Activated T-helper 1 cell treated with Interleukin-2 at 50 U/mL for 16 hours (primary cell): Measurements from ENCODE around the gene NEK5.

ENCODE experiments used
- DNase-seq: peaks from one replicate; pipeline ENCODE4 v3.0.0-alpha.2; 2020; ENCODE audit warnings: low read depth

NEK5 gene

DNA sequence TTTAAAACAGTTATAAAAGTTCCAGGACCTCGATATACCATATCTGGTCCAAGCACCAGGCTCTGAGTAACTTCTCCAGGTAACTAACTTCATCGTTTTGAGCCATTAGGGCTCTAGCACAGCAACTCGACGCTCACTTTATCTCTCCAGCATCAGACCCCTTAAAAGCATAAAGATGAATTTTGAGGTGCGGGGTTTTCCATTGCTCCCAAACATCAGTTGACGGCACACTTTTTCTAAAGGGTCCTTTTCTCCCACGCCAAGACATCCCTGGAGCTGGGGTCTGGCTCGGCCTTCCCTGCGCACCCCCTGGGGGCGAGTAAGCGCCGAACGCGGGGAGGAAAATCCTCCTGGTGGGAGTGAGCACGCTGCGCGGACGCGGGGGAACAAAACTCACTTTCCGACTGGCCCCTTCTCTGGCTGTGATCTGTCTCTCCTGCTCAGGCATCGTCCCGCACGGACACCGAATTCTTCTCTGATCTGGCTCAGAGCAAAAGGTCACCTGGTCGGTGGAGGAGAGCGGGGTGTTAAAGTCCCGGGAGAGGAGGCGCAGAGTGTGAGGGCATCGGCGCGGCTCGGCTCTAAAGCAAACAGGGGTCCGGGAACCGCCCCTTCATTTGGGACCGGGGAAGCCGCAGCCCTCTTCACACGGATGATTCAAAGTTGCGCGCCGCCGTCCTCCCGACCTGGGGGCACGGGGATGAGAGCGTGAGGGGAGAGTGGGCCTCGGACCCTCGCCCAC lies 117.8 kb downstream of the NEK5 start, which contains the start of gene ATP7B:
TSS of gene ATP7B (minus strand) at position 561 of the 742 bp plus-strand sequence. CDS start at position 448, 113 bp downstream.
- no peak for DNase-seq

DNA sequence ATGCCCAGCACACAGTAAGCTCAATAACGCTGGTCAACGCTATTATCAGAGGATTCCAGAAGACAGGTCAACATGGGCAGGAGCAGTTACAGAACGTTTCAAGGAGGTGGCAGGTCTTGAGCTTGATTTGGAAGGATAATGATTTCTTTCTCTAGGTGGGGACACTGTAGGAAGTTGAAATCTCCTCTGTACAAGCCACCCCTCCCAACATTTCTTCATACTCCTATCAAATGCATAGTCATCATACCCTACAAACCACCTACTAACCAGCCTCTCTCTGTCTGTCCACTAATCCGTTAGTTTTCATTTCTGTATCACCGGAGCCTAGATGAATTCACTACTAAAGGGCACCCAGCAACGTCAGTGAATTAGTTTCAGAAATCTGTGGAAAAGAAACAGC lies 118.9 kb downstream of the NEK5 start:
- DNase-seq: no peak

DNA sequence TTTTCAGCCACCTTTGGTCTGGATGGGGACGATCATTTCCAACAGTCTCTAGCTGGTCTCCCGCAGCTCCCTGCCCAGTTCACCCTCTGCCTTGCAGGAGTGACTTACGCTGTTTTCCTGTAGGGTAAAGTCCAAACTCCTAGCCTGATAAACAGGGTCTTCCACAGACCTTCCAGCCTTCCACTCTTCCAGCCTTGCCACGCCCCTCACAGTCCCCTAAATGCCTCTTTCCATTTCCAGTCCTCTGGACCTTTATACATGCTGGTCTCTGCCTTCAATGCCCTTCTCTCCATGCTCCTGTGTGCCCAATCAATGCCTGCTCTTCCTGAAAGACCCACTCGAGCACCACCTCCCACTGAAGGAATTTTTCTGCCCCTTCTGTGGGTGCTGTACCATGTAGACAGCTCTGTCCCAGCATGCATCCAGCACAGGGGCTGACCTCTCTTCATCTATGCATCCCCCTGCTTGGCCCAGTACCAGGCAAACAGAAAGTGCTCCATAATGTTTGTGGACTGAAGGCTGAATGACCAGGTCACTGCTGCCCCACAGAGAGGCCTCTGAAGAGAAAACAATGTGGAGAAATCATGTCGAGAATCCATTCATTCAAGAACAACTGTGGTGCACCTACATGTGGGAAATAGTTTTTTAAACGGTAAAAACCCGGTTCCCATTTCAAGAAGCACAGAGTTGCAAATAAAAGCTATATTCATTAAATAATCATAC lies 122.2 kb downstream of the NEK5 start:
- no peak for DNase-seq

DNA sequence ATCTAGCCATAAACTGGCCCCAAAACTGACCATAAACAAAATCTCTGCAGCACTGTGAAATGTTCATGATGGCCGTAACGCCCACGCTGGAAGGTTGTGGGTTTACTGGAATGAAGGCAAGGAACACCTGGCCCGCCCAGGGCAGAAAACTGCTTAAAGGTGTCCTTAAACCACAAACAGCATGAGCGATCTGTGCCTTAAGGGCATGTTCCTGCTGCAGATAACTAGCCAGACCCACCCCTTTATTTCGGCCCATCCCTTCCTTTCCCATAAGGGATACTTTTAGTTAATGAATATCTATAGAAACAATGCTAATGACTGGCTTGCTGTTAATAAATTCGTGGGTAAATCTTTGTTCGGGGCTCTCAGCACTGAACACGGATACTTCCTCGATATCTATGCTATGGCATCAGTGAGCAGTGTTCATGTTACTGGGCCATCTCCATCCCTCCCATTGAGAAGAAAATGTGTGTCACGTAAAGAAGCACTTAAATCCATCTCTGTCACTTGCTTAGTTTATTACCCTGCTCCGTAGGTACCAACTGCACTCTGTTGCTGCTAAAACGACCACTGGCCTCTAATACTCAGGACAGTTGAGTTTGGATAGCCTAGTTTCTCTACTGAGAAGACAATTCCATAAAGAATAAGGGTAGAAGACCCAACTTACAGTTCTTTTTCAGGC lies 122.9 kb downstream of the NEK5 start:
- no peak for DNase-seq

DNA sequence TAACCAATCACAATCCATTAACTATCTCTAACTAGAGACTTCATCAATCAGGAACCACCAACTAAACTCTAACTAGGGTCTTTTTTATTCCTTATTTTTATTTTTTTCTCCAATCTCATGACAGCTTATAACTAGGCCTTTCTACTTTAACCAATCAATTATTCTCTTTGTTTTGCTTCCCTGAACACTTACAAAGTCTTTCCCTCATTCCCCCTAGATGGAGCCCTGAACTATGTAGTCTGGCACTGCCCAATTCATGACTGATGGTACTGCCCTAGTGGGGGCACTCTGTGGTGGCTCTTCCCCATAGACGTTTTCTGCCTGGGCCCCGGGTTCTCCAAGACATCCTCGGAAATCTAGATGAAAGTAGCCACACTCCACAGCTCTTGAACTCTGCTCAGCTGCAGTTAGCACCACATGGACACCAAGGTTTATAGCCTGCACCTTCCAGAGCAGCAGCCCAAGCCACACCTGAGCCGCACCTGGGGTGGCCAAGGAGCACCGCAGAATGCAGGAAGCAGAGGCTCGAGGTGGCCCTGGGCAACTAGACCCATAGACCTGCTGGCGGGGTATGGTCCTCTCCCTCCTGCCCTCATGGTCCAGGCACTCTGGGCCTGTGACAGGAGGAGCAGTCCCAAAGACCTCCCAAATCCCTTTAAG lies 124.2 kb downstream of the NEK5 start:
- no peak for DNase-seq

DNA sequence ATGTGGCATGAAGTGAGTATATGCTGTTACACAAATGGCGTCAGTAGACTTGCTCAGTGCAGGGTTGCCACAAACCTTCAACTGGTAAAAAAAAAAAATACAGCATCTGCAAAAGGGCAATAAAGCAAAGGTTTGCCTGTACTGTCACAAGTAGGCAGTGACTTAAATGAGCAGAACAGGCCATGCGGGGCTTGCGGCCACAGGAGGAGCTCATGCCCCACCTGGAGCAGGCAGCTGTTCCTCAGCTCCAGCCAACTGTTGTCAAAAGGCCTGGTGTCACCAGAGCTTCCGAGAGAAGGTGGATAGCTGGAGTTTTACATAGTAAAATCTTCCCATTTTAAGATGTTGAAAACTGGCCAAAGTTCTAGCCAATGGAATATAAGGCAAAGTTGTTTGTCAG lies 125.3 kb downstream of the NEK5 start:
- DNase-seq: no peak

DNA sequence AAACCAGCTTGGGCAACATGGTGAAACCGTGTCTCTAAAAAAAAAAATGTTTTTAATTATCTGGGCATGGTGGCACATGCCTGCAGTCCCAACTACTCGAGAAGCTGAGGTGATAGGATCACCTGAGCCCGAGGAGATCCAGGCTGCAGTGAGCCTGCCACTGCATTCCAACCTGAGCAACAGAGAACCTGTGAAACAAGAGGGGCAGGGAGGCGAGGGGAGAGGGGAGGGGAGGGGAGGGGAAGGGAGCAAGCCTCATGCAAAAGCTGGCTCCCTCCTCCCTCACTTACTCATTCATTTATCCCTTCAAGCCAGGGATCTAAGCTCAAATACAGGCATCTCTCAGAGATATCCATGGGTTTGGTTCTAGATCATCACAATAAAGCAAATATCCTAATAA lies 126.5 kb downstream of the NEK5 start:
- no peak for DNase-seq

DNA sequence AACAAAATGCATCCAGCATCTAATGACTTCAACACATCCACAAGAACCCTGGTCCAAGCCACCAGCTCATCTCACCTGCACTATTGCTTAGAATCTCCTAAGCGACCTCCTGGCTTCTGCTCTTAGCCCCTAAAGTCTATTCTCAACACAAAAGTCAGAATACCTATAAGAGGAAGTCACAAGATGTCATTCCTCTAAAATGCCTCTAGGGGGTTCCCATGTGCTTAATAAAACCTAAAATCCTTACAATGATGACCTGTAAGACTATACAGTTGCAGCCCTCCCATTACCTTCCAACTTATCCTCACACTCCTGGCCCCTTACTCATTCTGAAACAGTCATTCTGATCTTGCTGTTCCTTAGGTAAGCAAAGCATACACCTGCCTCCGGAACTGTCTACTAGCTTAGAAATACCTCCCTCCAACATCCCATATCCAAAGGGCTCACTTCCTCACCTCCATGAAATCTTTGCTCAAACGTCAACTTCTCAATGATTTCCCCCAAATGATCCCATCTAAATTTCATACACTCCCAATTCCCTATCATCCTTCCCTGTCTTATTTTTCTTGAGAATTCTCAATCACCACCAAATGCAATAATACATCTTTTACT lies 127.6 kb downstream of the NEK5 start:
- no peak for DNase-seq

DNA sequence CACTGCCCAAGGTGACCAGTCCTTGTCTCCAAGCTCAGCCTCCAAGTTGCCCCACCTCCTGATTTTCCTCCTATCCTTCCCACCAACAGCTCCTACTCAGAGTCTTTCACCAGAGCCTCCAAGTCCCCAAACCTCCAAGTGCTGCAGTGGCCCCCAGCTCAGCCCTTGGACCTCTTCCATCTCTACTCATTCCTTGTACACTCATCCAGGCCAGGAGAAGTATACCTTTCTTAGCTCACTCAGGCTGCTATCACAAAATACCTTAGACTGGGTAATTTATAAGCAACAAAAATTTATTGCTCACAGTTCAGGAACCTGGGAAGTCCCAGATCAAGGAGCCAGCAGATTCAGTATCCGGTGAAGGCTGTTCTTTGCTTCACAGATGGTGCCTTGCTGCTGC lies 129.0 kb downstream of the NEK5 start:
- no peak for DNase-seq

DNA sequence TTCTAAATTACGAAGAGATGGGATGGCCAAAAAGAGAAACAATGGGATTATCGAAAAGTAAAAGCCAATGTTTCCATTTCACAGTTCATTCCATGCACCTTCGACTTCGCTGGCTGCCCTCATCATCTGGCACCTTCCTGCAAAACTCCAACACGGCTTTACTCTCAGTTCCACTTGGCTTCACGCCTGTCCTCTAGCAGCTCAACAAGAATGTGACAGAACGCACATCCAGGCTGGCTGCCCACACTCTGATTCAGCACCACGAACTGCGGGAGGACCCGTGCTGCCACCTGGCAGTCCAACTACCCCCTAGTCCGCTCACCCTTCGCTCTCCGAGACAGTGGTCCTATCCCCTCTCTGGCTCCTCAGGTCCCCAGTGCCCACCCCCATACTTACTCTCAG lies 129.4 kb downstream of the NEK5 start:
- no peak for DNase-seq

DNA sequence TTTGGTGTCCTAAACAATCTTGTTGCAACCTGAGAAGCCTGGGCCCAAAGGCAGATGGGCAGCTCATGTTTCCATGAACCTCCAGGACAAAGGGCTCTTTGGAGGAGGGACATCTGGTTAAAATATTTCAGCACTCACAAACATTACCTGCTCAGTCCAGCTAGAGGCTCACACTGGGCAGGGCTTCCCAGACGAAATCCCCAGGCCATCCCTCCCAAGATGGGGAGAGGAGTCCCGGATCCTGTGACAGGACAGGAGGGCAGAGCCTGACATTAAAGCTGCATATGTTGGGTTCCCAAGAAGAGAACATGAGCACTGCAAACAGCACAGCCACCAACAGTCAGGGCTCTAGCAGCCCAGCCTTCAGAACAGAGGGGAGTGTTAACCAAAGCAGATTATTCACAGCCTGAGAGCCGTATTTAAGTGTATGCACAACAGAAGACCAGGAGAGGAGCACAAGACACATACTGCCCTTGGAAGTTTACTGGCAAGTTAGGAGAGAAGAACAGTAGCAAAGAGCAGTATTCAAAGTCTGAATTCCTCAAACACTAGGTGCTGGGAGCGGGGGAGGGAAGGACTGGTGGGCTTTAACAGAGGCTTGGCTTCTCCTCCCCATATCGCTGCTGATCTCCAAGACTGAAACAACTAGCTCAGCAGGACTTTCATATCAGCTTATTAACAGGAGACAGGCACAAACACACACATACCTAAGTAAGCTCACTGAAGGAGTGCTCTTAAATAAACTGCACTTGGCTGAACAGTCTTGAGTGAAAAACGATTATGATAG lies 130.0 kb downstream of the NEK5 start:
- DNase-seq: no peak

DNA sequence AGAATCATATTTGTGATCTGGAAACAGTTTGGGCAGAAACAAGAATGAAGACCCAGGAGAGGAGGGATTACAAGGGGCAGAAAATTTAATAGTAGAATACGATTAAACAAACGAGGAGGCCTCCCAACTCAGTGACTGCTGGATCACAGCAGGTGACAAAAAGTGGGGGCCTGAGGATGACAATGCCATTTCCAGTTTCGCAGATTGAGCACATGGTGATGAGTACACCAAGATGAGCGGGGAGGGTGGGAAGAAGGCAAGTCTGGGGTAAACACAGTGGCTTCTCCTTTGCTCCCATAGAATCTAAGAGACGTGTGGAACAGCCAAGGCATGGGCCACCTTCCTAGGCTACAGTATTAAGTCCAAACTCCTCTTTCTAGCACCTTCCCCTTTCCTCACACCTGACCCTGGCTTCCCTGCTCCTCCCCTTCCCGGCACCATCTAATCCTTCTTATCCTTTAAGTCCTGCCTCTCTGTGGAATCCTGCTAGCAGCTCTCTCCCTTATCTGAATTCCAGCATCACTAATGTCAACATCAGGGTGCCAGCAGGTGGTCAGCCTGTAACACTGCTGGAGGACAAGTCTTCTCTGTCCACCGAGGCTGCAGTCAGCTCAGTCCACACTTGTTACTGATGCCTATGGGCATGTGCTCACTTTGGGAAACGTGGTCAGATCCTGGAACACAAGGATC lies 131.1 kb downstream of the NEK5 start:
- no peak for DNase-seq

DNA sequence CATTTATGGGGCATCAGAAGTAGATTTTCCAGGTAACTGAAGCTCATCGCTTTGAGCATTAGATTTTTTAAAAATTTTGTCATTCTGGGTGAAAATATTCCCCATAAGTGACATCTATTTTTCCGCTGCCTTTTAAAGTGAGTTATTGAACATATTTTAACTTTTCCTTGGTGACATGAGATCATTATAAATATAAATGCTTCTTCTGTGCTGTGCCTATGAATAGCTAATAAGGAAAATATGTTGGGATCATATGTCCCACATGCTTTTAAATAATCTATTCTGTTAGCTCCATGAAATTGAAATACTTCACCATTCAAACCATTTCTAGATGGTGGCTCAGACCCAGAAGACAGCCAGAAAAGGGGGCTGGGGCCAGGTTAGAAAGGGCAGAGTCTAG lies 131.7 kb downstream of the NEK5 start:
- DNase-seq: no peak

DNA sequence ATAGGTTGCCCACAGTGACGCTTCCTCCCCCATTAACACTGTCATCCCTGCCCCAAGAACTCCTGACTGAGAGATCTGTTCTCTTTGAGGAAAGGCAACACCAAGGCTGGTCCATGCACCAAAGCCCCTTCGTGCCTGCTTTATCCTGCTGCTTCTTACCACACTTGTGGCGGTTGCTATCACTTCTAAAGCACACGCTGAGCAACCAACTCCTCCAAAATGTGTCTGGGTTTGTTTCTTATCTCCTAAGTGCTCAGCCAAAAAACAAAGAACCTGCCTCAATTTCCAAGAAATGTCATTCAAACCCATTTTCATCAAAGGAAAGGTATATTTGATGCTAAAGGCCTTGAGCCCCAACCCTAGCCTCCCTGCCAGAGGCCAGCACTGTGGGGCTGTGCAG lies 132.2 kb downstream of the NEK5 start:
- DNase-seq: no peak

DNA sequence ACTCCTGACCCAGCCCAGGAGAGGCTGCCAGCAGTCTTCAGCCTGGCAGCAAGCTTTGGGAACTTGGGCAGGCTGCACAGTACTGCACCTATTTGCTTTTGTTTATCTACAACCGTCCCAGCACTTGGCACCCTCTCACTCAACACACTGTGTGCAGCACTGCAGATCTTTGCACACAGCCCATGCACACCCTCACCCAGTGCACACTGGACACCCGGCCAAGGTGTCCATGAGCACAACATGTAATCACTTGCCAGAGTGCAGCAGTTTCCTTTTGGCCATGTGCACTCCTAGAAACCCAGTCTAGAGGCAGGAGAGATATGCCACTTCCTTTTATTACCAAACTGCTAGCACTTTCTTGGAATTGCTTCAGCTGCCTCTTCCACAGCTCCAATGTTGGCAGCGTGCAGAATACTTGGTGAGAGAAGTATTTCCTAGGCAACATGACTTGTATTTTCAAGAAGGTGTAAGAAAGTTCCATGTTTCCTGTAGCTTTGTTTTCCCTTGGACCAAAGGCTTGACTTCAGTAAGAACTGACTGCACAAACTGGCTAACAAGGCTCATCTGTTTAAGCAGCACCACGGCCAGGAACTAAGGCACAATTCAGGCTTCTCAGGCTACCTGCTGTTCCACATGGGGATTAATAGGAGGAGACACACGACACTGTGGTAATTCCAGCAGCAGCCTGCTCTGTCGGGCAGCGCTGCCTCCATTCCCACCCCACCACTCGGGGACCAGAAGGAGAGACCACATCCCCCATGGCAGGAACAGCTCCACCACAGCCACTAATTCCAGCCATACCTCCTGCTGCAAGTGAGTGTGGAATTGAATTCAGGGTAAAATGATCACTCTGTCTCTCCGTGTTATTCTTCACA lies 133.0 kb downstream of the NEK5 start:
- DNase-seq: no peak

DNA sequence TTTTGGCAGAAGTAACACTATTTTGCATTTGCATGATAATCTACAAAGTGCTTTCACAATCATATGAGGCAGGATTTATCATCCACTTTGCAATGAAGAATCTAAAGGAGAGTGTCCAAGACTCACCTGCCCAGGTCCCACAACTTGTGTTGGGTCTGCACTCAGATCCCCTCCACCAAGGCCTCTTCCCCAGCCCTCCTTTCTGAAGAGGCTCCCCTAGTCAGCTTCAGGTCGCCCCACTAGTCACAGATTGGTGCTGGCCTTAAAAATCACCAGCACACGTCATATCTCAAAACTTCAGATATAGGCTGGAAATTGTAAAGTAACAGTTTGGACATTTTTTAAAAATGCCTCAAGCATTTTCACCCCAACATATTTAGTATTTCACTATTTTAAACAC lies 135.2 kb downstream of the NEK5 start:
- DNase-seq: no peak

DNA sequence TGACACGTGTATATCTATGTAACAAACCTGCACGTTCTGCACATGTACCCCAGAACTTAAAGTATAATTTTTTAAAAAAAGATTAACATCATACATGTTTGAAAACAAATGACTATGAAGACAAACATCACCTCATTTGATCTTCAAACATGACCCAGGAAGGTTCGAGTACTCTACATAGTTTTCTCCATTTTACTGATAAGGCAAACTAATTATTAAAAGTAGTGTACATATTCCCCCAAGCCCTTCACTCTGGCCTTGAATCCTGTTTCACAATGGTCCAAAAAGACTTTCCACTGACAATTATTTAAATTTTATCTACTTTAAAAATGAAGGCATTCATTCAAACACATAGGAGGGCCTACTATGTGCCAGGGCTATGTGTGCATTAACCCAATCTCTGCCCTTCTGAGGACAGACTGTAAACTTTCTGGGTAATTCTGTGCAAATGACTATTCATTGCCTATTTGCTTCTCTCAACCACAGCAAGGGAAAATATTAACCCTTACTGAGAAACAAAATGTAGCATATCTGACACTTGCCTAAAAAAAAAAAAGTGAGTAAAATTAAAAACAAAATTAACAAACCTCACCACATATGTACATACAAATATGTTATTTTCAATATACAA lies 139.8 kb downstream of the NEK5 start:
- DNase-seq: no peak
